H1 (cell line): ENCODE measurements around the gene NSFL1C. TPM values are rescaled to one million over a fixed set of nuclear protein-coding genes. Genes with fewer than 3 reads are reported as not detected.

ENCODE experiments used
- CTCF ChIA-PET: fragments of 300-600 bp; sonication (Branson Sonifier 250); formaldehyde crosslinking; loops from one replicate; lab custom pipeline; 2021; ENCODE audit not compliant: partially characterized antibody; lab: Charles Lee
- POLR2A ChIA-PET: fragments of 300-600 bp; sonication (Branson Sonifier 250); formaldehyde crosslinking; loops from one replicate; lab custom pipeline; 2021; ENCODE audit warnings: inconsistent platforms; ENCODE audit not compliant: partially characterized antibody; lab: Charles Lee
- DNase-seq, 2 experiments: peaks; one replicate each; pipeline versions ENCODE4 v3.0.0 to v3.0.0-alpha.2; 2010 to 2022; ENCODE audit warnings: low spot score in 2 of 2, low read depth in 1 of 2, mixed read lengths in 1 of 2
- FAIRE-seq: peaks from 2 replicates; lab custom pipeline; 2011; peaks lifted over from hg19 to GRCh38; lab: Jason Lieb, UNC
- H2AFZ ChIP-seq: 2 replicates; pipeline ENCODE4 v1.8.1; 2012; ENCODE audit warnings: low read length, inconsistent platforms
- H2AK5ac ChIP-seq: 2 replicates; pipeline ENCODE4 v1.6.1; 2013; ENCODE audit warnings: low read depth, low read length
- H2BK120ac ChIP-seq: replicated peaks from 2 replicates; pipeline ENCODE3; 2013; ENCODE audit warnings: low read depth, low read length, inconsistent platforms
- H2BK12ac ChIP-seq: 2 replicates; pipeline ENCODE4 v1.6.1; 2013; ENCODE audit warnings: low read depth, low read length
- H2BK15ac ChIP-seq: 2 replicates; pipeline ENCODE4 v1.6.1; 2013; ENCODE audit warnings: low read length
- H2BK20ac ChIP-seq: 2 replicates; pipeline ENCODE4 v1.6.1; 2013; ENCODE audit warnings: low read length
- H2BK5ac ChIP-seq: 2 replicates; pipeline ENCODE4 v1.6.1; 2013; ENCODE audit warnings: low read depth, low read length
- H3K14ac ChIP-seq: 2 replicates; pipeline ENCODE4 v1.6.1; 2013; ENCODE audit warnings: inconsistent platforms; ENCODE audit not compliant: insufficient read length
- H3K18ac ChIP-seq: 2 replicates; pipeline ENCODE4 v1.6.1; 2013; ENCODE audit warnings: low read length; ENCODE audit errors: extremely low read depth
- H3K23ac ChIP-seq: 2 replicates; pipeline ENCODE4 v1.6.1; 2013; ENCODE audit warnings: inconsistent platforms; ENCODE audit not compliant: insufficient read length
- H3K23me2 ChIP-seq: 2 replicates; pipeline ENCODE4 v1.6.1; 2013; ENCODE audit warnings: low read depth, low read length
- H3K27ac ChIP-seq: 2 replicates; pipeline ENCODE4 v1.6.1; 2011; ENCODE audit warnings: low read depth, low read length, inconsistent platforms
- H3K27me3 ChIP-seq, 4 experiments: replicated peaks in 1 of 4; 1 replicate in 1 of 4; 2 replicates in 3 of 4; pipeline versions ENCODE4 v1.6.1 to v1.8.1; 2011 to 2013; ENCODE audit warnings: low read length in 3 of 4, mild to moderate bottlenecking in 3 of 4, inconsistent platforms in 2 of 4, mixed read lengths in 2 of 4, moderate library complexity in 1 of 4; ENCODE audit not compliant: control insufficient read depth in 3 of 4, insufficient read depth in 3 of 4; ENCODE audit errors: extremely low read depth in 1 of 4
- H3K36me3 ChIP-seq, 4 experiments: 2 replicates each; pipeline versions ENCODE4 v1.6.1 to v1.8.1; 2011 to 2013; ENCODE audit warnings: mild to moderate bottlenecking in 4 of 4, low read length in 3 of 4, moderate library complexity in 2 of 4, control low read depth in 1 of 4, inconsistent platforms in 1 of 4; ENCODE audit not compliant: insufficient read depth in 4 of 4, control insufficient read depth in 2 of 4
- H3K4ac ChIP-seq: replicated peaks from 2 replicates; pipeline ENCODE3; 2013; ENCODE audit warnings: low read length, low read depth, mixed read lengths, inconsistent platforms; ENCODE audit not compliant: insufficient read length
- H3K4me1 ChIP-seq, 4 experiments: replicated peaks in 1 of 4; 1 replicate in 1 of 4; 2 replicates in 3 of 4; pipeline versions ENCODE4 v1.6.1 to v1.8.1; 2011 to 2013; ENCODE audit warnings: low read length in 3 of 4, inconsistent platforms in 2 of 4, mixed read lengths in 1 of 4; ENCODE audit not compliant: insufficient read depth in 4 of 4, control insufficient read depth in 3 of 4
- H3K4me2 ChIP-seq, 2 experiments: 2 replicates each; pipeline versions ENCODE4 v1.6.1 to v1.8.1; 2011 to 2013; ENCODE audit warnings: low read depth in 2 of 2, low read length in 2 of 2, control low read depth in 1 of 2, inconsistent platforms in 1 of 2, mild to moderate bottlenecking in 1 of 2; ENCODE audit not compliant: insufficient read depth in 1 of 2
- H3K4me3 ChIP-seq, 4 experiments: fragments of 200-600, 300-600 bp in 1 of 4; sonication (generic), shearing (Covaris generic), sonication (Bioruptor Twin) in 1 of 4; 2 replicates each; pipeline versions ENCODE4 v1.5.1 to v1.8.1; 2011 to 2016; ENCODE audit warnings: low read length in 4 of 4, low read depth in 3 of 4, control low read depth in 2 of 4, inconsistent platforms in 2 of 4, mild to moderate bottlenecking in 2 of 4, mixed read lengths in 1 of 4, moderate library complexity in 1 of 4; ENCODE audit not compliant: insufficient read depth in 2 of 4; ENCODE audit errors: extremely low read depth in 1 of 4
- H3K56ac ChIP-seq: replicated peaks from 2 replicates; pipeline ENCODE3; 2013; ENCODE audit warnings: low read depth, mild to moderate bottlenecking, mixed read lengths, low read length, inconsistent platforms; ENCODE audit not compliant: insufficient read length
- H3K79me1 ChIP-seq: 2 replicates; pipeline ENCODE4 v1.6.1; 2013; ENCODE audit warnings: low read depth, low read length, control low read depth
- H3K79me2 ChIP-seq, 2 experiments: 2 replicates each; pipeline versions ENCODE4 v1.6.1 to v1.8.1; 2012 to 2013; ENCODE audit warnings: low read length in 2 of 2, mild to moderate bottlenecking in 2 of 2, inconsistent platforms in 1 of 2; ENCODE audit not compliant: insufficient read depth in 2 of 2, control insufficient read depth in 1 of 2
- H3K9ac ChIP-seq, 4 experiments: replicated peaks in 1 of 4; 1 replicate in 1 of 4; 2 replicates in 3 of 4; pipeline versions ENCODE4 v1.6.1 to v1.8.1; 2011 to 2013; ENCODE audit warnings: low read depth in 3 of 4, low read length in 3 of 4, control low read depth in 2 of 4, mild to moderate bottlenecking in 2 of 4, moderate library complexity in 2 of 4, inconsistent platforms in 1 of 4; ENCODE audit errors: extremely low read depth in 1 of 4
- H3K9me3 ChIP-seq, 2 experiments: 2 replicates each; pipeline versions ENCODE4 v1.6.1 to v1.8.1; 2012 to 2013; ENCODE audit warnings: mild to moderate bottlenecking in 2 of 2, moderate library complexity in 2 of 2, control low read depth in 1 of 2, inconsistent platforms in 1 of 2, low read depth in 1 of 2, low read length in 1 of 2, mixed read lengths in 1 of 2; ENCODE audit not compliant: insufficient read depth in 2 of 2
- H4K20me1 ChIP-seq, 2 experiments: replicated peaks in 1 of 2; 2 replicates each; pipeline versions ENCODE3 to v1.8.1; 2011 to 2013; ENCODE audit warnings: inconsistent platforms in 2 of 2, low read length in 2 of 2, mild to moderate bottlenecking in 1 of 2; ENCODE audit not compliant: insufficient read depth in 2 of 2, control insufficient read depth in 1 of 2
- H4K5ac ChIP-seq: 2 replicates; pipeline ENCODE4 v1.6.1; 2013; ENCODE audit warnings: low read length, low read depth, mixed read lengths, inconsistent platforms; ENCODE audit not compliant: insufficient read length
- H4K8ac ChIP-seq: 2 replicates; pipeline ENCODE4 v1.8.0; 2013; ENCODE audit warnings: mild to moderate bottlenecking, moderate library complexity, low read length, inconsistent platforms; ENCODE audit not compliant: insufficient read depth; ENCODE audit errors: extremely low read depth
- H4K91ac ChIP-seq: replicated peaks from 2 replicates; pipeline ENCODE3; 2013; ENCODE audit warnings: low read length, mixed read lengths, inconsistent platforms; ENCODE audit not compliant: insufficient read length
- CTCF ChIP-seq, 3 experiments: IDR thresholded peaks; 1 replicate in 2 of 3; 2 replicates in 1 of 3; pipeline versions ENCODE4 v1.5.1 to v1.6.1; 2011; ENCODE audit warnings: low read length in 3 of 3, mild to moderate bottlenecking in 3 of 3, inconsistent platforms in 2 of 3, low read depth in 1 of 3, moderate library complexity in 1 of 3; ENCODE audit not compliant: insufficient read depth in 1 of 3; ENCODE audit errors: control extremely low read depth in 1 of 3
- WGBS, 2 experiments: shearing (Covaris generic) in 1 of 2; methylation state at CpG; one replicate each; pipeline versions ENCODE4 v1.1.6 to v1.1.7; 2013 to 2015; ENCODE audit warnings: low lambda C conversion rate in 2 of 2, mixed read lengths in 2 of 2, inconsistent platforms in 1 of 2, low coverage in 1 of 2, missing lambda C conversion rate in 1 of 2; ENCODE audit not compliant: insufficient replicate concordance in 2 of 2, insufficient coverage in 1 of 2, insufficient read length in 1 of 2; ENCODE audit errors: extremely low coverage in 1 of 2, missing lambda C conversion rate in 1 of 2; 5-methylcytosine and 5-hydroxymethylcytosine counted together
- polyA plus RNA-seq, 7 experiments: library from polyadenylated mRNA; depleted of rRNA in 3 of 7; stranded (reverse) in 5 of 7; unstranded in 2 of 7; fragments of >200 nt in 5 of 7; fragments of 200-250 nt in 2 of 7; gene quantifications; 1 replicate in 5 of 7; 2 replicates in 1 of 7; 4 replicates in 1 of 7; pipeline versions ENCODE4 v1.2.1 to v1.2.3, GENCODE V29; 2011 to 2013; ENCODE audit warnings: missing spikeins in 2 of 7, mixed read lengths in 2 of 7
- total RNA-seq: library from RNA; stranded (reverse); fragmentation: NEBNext Ultra II Directional; extraction: Animal tissue kit (Norgen Biotek cat#: 25700); gene quantifications from 2 replicates; pipeline ENCODE4 v1.2.1, GENCODE V29; 2021

The NSFL1C gene
- total and polyA plus RNA-seq, 2 of the 8 experiments (the other 6 are each of a cell fraction or from before 2014, with no cell fraction given) = 21.6 to 98.0 TPM

DNA sequence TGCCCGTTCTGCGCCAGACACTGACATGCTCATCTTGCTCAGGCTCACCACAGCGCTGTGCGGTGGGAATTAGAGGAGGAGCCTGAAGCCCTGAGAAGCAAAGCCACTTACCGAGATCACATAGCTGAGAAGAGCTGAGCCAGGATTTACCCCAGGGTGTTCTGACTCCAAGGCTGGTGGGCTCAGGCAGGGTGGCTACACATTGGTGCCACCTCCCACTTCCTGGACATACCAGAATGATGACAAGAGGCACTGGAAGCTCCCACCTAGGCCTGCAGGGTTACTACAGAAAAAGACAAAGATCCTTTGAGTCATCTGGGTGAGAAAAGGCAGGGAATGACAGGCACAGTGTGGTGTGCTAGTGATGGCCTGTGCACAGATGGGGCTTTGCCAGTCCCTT lies 49.4 kb downstream of the NSFL1C start:
- no peak overlapping the region for H3K4ac ChIP-seq
- H4K20me1 ChIP-seq = no peaks in the 10 kb centered on the region
- H3K23me2 ChIP-seq = no peaks in the 10 kb centered on the region
- H2BK20ac ChIP-seq = no peak overlapping the region
- POLR2A ChIA-PET = no interaction called here
- FAIRE-seq (no peak), DNase-seq (no peak)
- H2BK15ac ChIP-seq = no peak overlapping the region
- H2AK5ac ChIP-seq = no peak overlapping the region
- CTCF ChIA-PET = interaction anchor here (0.8 to 4.1 kb wide), 3 partner anchors 21 to 105 kb away, joined by 3 to 17 read pairs (median 3); no protein-coding TSS in a partner anchor
- H3K79me1 ChIP-seq = no peaks in the 10 kb centered on the region
- H3K14ac ChIP-seq = no peak overlapping the region
- H4K8ac ChIP-seq = no peak overlapping the region
- no peaks in the 10 kb centered on the region for H3K79me2 ChIP-seq
- peaks cover 0 to 3% (median under 1%) of the 10 kb centered on the region in 4 experiments; a peak in 4 of 7 replicates for H3K4me1 ChIP-seq
- no peak overlapping the region for H3K4me2 ChIP-seq
- 0 out of 7 replicates have a peak, but pooled peaks cover 0 to 3% (median 0%) of the 10 kb centered on the region in 4 experiments for H3K27me3 ChIP-seq
- H3K9me3 ChIP-seq = peaks cover 4 to 8% of the 10 kb centered on the region in 2 experiments; a peak in 3 of 4 replicates
- no peak overlapping the region for H2AFZ ChIP-seq
- H4K5ac ChIP-seq = no peak overlapping the region
- TF ChIP-seq CTCF (IDR thresholded peaks at IDR 0.05; ENCODE audit: control extremely low read depth in 1 of 3, insufficient read depth in 1 of 3, low read depth in 1 of 3, low read length in 3 of 3) = no peak
- TF ChIP-seq, all 59 proteins: peak for 0
- no peak overlapping the region for H2BK120ac ChIP-seq
- no peak overlapping the region for H4K91ac ChIP-seq
- no peaks in the 10 kb centered on the region for H3K36me3 ChIP-seq
- no peak overlapping the region for H3K18ac ChIP-seq
- no peak overlapping the region; the same call in 1 of the 2 replicates for H2BK12ac ChIP-seq
- no peak overlapping the region for H3K56ac ChIP-seq
- no peak overlapping the region for H3K27ac ChIP-seq
- no peak overlapping the region for H2BK5ac ChIP-seq
- WGBS, 2 experiments = 96% methylated on average over 5 of the region's 5 CpGs; no CpG with 5 or more reads in 1 of the 2 experiments
- no peak overlapping the region for H3K9ac ChIP-seq
- H3K4me3 ChIP-seq = no peak overlapping the region
- no peak overlapping the region for H3K23ac ChIP-seq
